Measurements from ENCODE around the gene ZNF672. TPM values are rescaled to one million over a fixed set of nuclear protein-coding genes. Genes with fewer than 3 reads are reported as not detected.
"Not testable (repeated sequence)": the region's sequence is repeated elsewhere in the genome, so short reads cannot be mapped to it uniquely, and the experiment has no call there.

ZNF672 gene
- total RNA-seq, 4 donors from 2014 or later = 15.0 to 34.3 (median 24.0) TPM

- H3K36me3 ChIP-seq = no peaks in the 10 kb centered on the region
- TF ChIP-seq POLR2A (IDR thresholded peaks at IDR 0.05) (no peak), CTCF (IDR thresholded peaks at IDR 0.05) (no peak)
Measured at GRCh38 chr1:248792342-248792741, 45.7 kb upstream of the ZNF672 start.

GRCh38 chr1:248793592-248793991 lies 44.4 kb upstream of the ZNF672 start:
- H3K36me3 ChIP-seq = no peaks in the 10 kb centered on the region

More at GRCh38 chr1:248792342-248792741, 45.7 kb upstream of the ZNF672 start:
- no peak overlapping the region for H3K4me3 ChIP-seq
- intact Hi-C loops (cut with DNase I; ENCODE audit: low total_unique reads) = no loop called here
- H3K9me3 ChIP-seq = peaks cover 0 to 9% of the 10 kb centered on the region in 2 donors
- H3K27me3 ChIP-seq = no peaks in the 10 kb centered on the region
- no peak overlapping the region for H3K27ac ChIP-seq
- DNase-seq = no peak
- H3K4me1 ChIP-seq = no peaks in the 10 kb centered on the region

GRCh38 chr1:248794663-248795062 lies 43.4 kb upstream of the ZNF672 start:
- H3K27me3 ChIP-seq; H3K27ac ChIP-seq; H3K9me3 ChIP-seq; H3K4me1 ChIP-seq; H3K4me3 ChIP-seq; DNase-seq; H3K36me3 ChIP-seq; intact Hi-C loops (cut with DNase I; ENCODE audit: low total_unique reads): not testable (repeated sequence)

More at GRCh38 chr1:248793592-248793991, 44.4 kb upstream of the ZNF672 start:
- Histone ChIP-seq H3K27me3 (no peaks in the 10 kb centered on the region), H3K27ac (no peak overlapping the region), H3K4me3 (no peak overlapping the region), H3K4me1 (no peaks in the 10 kb centered on the region), H3K9me3 (peaks cover 0 to 9% of the 10 kb centered on the region in 2 donors)
- no peak for DNase-seq
- intact Hi-C loops (cut with DNase I; ENCODE audit: low total_unique reads) = no loop called here
- TF ChIP-seq CTCF (IDR thresholded peaks at IDR 0.05) = no peak
- no peak for TF ChIP-seq POLR2A (IDR thresholded peaks at IDR 0.05)

GRCh38 chr1:248798791-248799190 lies 39.2 kb upstream of the ZNF672 start:
- H3K4me1 ChIP-seq = no peaks in the 10 kb centered on the region
- TF ChIP-seq CTCF (IDR thresholded peaks at IDR 0.05) = no peak
- TF ChIP-seq POLR2A (IDR thresholded peaks at IDR 0.05) = no peak
- no peaks in the 10 kb centered on the region for H3K36me3 ChIP-seq
- no peak overlapping the region for H3K4me3 ChIP-seq
- H3K27ac ChIP-seq = no peak overlapping the region
- H3K27me3 ChIP-seq = no peaks in the 10 kb centered on the region
- H3K9me3 ChIP-seq = peaks cover 0 to 9% of the 10 kb centered on the region in 2 donors
- intact Hi-C loops (cut with DNase I; ENCODE audit: low total_unique reads) = no loop called here
- no peak for DNase-seq

GRCh38 chr1:248800459-248800858 lies 37.6 kb upstream of the ZNF672 start:
- Histone ChIP-seq H3K36me3 (no peaks in the 10 kb centered on the region), H3K27me3 (no peaks in the 10 kb centered on the region), H3K4me1 (no peaks in the 10 kb centered on the region), H3K4me3 (no peak overlapping the region), H3K9me3 (peaks cover 0 to 4% of the 10 kb centered on the region in 2 donors), H3K27ac (no peak overlapping the region)
- no peak for DNase-seq
- intact Hi-C loops (cut with DNase I; ENCODE audit: low total_unique reads) = no loop called here
- no peak for TF ChIP-seq POLR2A (IDR thresholded peaks at IDR 0.05)
- no peak for TF ChIP-seq CTCF (IDR thresholded peaks at IDR 0.05)

- Histone ChIP-seq H3K27me3 (no peaks in the 10 kb centered on the region), H3K36me3 (no peaks in the 10 kb centered on the region), H3K9me3 (no peaks in the 10 kb centered on the region), H3K27ac (no peak overlapping the region), H3K4me1 (no peaks in the 10 kb centered on the region), H3K4me3 (no peak overlapping the region)
- intact Hi-C loops (cut with DNase I; ENCODE audit: low total_unique reads) = no loop called here
- DNase-seq = no peak
- no peak for TF ChIP-seq CTCF (IDR thresholded peaks at IDR 0.05)
- TF ChIP-seq POLR2A (IDR thresholded peaks at IDR 0.05) = no peak
Measured at GRCh38 chr1:248802454-248802853, 35.6 kb upstream of the ZNF672 start.

DNA sequence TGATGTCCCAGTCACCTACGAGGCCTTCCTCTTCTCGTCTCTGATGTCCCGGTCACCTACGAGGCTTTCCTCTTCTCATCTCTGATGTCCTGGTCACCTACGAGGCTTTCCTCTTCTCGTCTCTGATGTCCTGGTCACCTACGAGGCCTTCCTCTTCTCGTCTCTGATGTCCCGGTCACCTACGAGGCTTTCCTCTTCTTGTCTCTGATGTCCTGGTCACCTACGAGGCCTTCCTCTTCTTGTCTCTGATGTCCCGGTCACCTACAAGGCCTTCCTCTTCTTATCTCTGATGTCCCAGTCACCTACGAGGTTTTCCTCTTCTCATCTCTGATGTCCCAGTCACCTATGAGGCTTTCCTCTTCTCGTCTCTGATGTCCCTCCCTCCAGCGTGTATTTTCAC lies 34.5 kb upstream of the ZNF672 start:
- H3K36me3 ChIP-seq; H3K4me3 ChIP-seq; DNase-seq; H3K27me3 ChIP-seq; H3K27ac ChIP-seq; intact Hi-C loops (cut with DNase I; ENCODE audit: low total_unique reads); H3K4me1 ChIP-seq; H3K9me3 ChIP-seq: not testable (repeated sequence)

All from uterus (tissue), 4 donors.